GM12878 (cell line): Measurements from ENCODE around the gene G6PC1. TPM values are rescaled to one million over a fixed set of nuclear protein-coding genes. Genes with fewer than 3 reads are reported as not detected.
"Not testable (repeated sequence)": the region's sequence is repeated elsewhere in the genome, so short reads cannot be mapped to it uniquely, and the experiment has no call there.

Experiments used
- ATAC-seq: fragments of 200-7000 bp; cut with Tn5 transposase; 3 replicates; pipeline ENCODE4 v1.9.1; 2020; ENCODE audit warnings: mild to moderate bottlenecking, moderate library complexity
- BruUV-seq: library from RNA; stranded (reverse); fragments of 400-500 nt; replicated peaks from 2 replicates; lab custom pipeline; 2021; lab: Mats Ljungman, UMichigan
- CTCF ChIA-PET: fragments of 300-600 bp; sonication (Branson Sonifier 250); formaldehyde crosslinking; extraction: SDS; loops from one replicate; lab custom pipeline; 2021; ENCODE audit warnings: inconsistent platforms; lab: Yijun Ruan, JAX
- POLR2A ChIA-PET: fragments of 350-600 bp; formaldehyde crosslinking; extraction: SDS; loops from one replicate; lab custom pipeline; 2021; ENCODE audit warnings: inconsistent platforms; lab: Charles Lee
- RAD21 ChIA-PET: fragments of 300-600 bp; sonication (Branson Sonifier 250); formaldehyde crosslinking; loops from one replicate; lab custom pipeline; 2023; ENCODE audit warnings: antibody characterized with exemption; ENCODE audit not compliant: unreplicated experiment; lab: Charles Lee
- SMC1A ChIA-PET: fragments of 300-600 bp; sonication (Branson Sonifier 250); formaldehyde crosslinking; loops from one replicate; lab custom pipeline; 2023; ENCODE audit not compliant: unreplicated experiment, uncharacterized antibody; lab: Charles Lee
- DNase-seq: peaks from one replicate; pipeline ENCODE4 v3.0.0-alpha.2; 2011; ENCODE audit warnings: low read depth, low spot score
- FAIRE-seq: peaks from 3 replicates; lab custom pipeline; 2011; peaks lifted over from hg19 to GRCh38; lab: Jason Lieb, UNC
- H2AFZ ChIP-seq: 2 replicates; pipeline ENCODE4 v1.6.0; 2011; ENCODE audit warnings: low read depth, low read length, control low read depth; ENCODE audit not compliant: control insufficient read depth
- H3K27ac ChIP-seq: 2 replicates; pipeline ENCODE4 v1.5.1; 2011; ENCODE audit warnings: control low read depth; ENCODE audit not compliant: control insufficient read depth, insufficient read depth
- H3K27me3 ChIP-seq, 2 experiments: replicated peaks in 1 of 2; 2 replicates each; pipeline versions ENCODE4 v1.6.0 to v1.6.1; 2011; ENCODE audit warnings: low read length in 1 of 2; ENCODE audit not compliant: control insufficient read depth in 2 of 2, insufficient read depth in 2 of 2
- H3K36me3 ChIP-seq, 2 experiments: 2 replicates each; pipeline ENCODE4 v1.5.1; 2011; ENCODE audit warnings: low read length in 1 of 2; ENCODE audit not compliant: control insufficient read depth in 2 of 2, insufficient read depth in 2 of 2
- H3K4me1 ChIP-seq: 2 replicates; pipeline ENCODE4 v1.6.1; 2011; ENCODE audit warnings: mild to moderate bottlenecking, low read length, moderate library complexity, mixed read lengths; ENCODE audit not compliant: control insufficient read depth, insufficient read depth
- H3K4me2 ChIP-seq: 2 replicates; pipeline ENCODE4 v1.6.0; 2011; ENCODE audit warnings: control low read depth; ENCODE audit not compliant: control insufficient read depth, insufficient read depth
- H3K4me3 ChIP-seq: fragments of 200-600 bp; sonication (generic); 2 replicates; pipeline ENCODE4 v1.5.1; 2016
- H3K79me2 ChIP-seq: 2 replicates; pipeline ENCODE4 v1.6.0; 2011; ENCODE audit warnings: low read length; ENCODE audit not compliant: control insufficient read depth, insufficient read depth
- H3K9ac ChIP-seq: 2 replicates; pipeline ENCODE4 v1.8.0; 2011; ENCODE audit warnings: low read length, control low read depth, mixed read lengths; ENCODE audit not compliant: control insufficient read depth, insufficient read depth
- H3K9me3 ChIP-seq: replicated peaks from 3 replicates; pipeline ENCODE4 v1.5.1; 2011; ENCODE audit warnings: mild to moderate bottlenecking, low read length; ENCODE audit not compliant: control insufficient read depth, insufficient read depth
- H4K20me1 ChIP-seq: 2 replicates; pipeline ENCODE4 v1.6.0; 2011; ENCODE audit not compliant: control insufficient read depth, insufficient read depth
- BCL3 ChIP-seq: IDR thresholded peaks from 2 replicates; pipeline ENCODE4 v1.6.1; 2011; ENCODE audit warnings: borderline replicate concordance, low read depth, mild to moderate bottlenecking, moderate library complexity, low read length; ENCODE audit not compliant: insufficient read depth, poor library complexity, severe bottlenecking
- FOS ChIP-seq: IDR thresholded peaks from 3 replicates; pipeline ENCODE4 v1.6.1; 2011; ENCODE audit warnings: borderline replicate concordance; ENCODE audit not compliant: insufficient read length; ENCODE audit errors: extremely low read depth
- MEF2B ChIP-seq: fragments of 450-650 bp; IDR thresholded peaks from 2 replicates; pipeline ENCODE4 v1.6.1; 2018; ENCODE audit warnings: mild to moderate bottlenecking, moderate library complexity; ENCODE audit not compliant: partially characterized antibody, poor library complexity, severe bottlenecking
- PML ChIP-seq: IDR thresholded peaks from 2 replicates; pipeline ENCODE4 v1.6.1; 2012; ENCODE audit warnings: low read length, inconsistent platforms
- SREBF2 ChIP-seq: IDR thresholded peaks from 2 replicates; pipeline ENCODE4 v1.6.1; 2012; ENCODE audit warnings: mild to moderate bottlenecking, low read length
- ZNF24 ChIP-seq: fragments of 450-650 bp; IDR thresholded peaks from 2 replicates; pipeline ENCODE4 v1.6.1; 2017; ENCODE audit warnings: antibody characterized with exemption, mild to moderate bottlenecking
- WGBS: methylation state at CpG from one replicate; pipeline ENCODE4 v1.1.6; 2016; ENCODE audit warnings: low lambda C conversion rate; ENCODE audit not compliant: insufficient replicate concordance, insufficient coverage; ENCODE audit errors: missing lambda C conversion rate; 5-methylcytosine and 5-hydroxymethylcytosine counted together
- in situ Hi-C: fragments of 300-500 bp; cut with MboI; formaldehyde crosslinking; loops from 9 replicates; pipeline ENCODE4 v1.14.3; 2018; ENCODE audit warnings: mixed read lengths
- intact Hi-C: fragments of 100-400 bp; cut with micrococcal nuclease; formaldehyde crosslinking; loops from one replicate; pipeline ENCODE4 v1.14.2; 2022; ENCODE audit not compliant: unreplicated experiment
- polyA plus RNA-seq, 11 experiments: library from polyadenylated mRNA; depleted of rRNA in 4 of 11; unstranded in 6 of 11; stranded (reverse) in 5 of 11; fragments of >200 nt; fragmentation: Nextera tagmentation in 4 of 11; fragmentation: Illumina TruSeq in 1 of 11; extraction: Ambion mirVana in 4 of 11; extraction: Trizol in 1 of 11; gene quantifications; 1 replicate in 1 of 11; 2 replicates in 10 of 11; pipeline versions ENCODE4 v1.2.1 to v1.2.3, GENCODE V29; 2011 to 2016; ENCODE audit warnings: inconsistent platforms in 2 of 11, missing spikeins in 2 of 11, low read depth in 1 of 11
- total RNA-seq, 4 experiments: library from RNA; depleted of rRNA in 3 of 4; stranded (reverse); fragments of >200 nt in 3 of 4; fragmentation: Illumina TruSeq in 1 of 4; extraction: Trizol in 1 of 4; gene quantifications; 2 replicates each; pipeline versions ENCODE4 v1.2.1 to v1.2.3, GENCODE V29; 2013 to 2021

G6PC1 gene
- total and polyA plus RNA-seq, 10 of the 15 experiments (the other 5 are each of a cell fraction or from before 2014, with no cell fraction given), result not detected

- H3K4me3 ChIP-seq, H3K27me3 ChIP-seq, RAD21 ChIA-PET, H3K4me1 ChIP-seq, H3K27ac ChIP-seq, intact Hi-C loops, H4K20me1 ChIP-seq, H2AFZ ChIP-seq, H3K9ac ChIP-seq, ATAC-seq, SMC1A ChIA-PET, BruUV-seq, FAIRE-seq, H3K9me3 ChIP-seq, H3K4me2 ChIP-seq, DNase-seq, H3K79me2 ChIP-seq, H3K36me3 ChIP-seq, in situ Hi-C loops, POLR2A ChIA-PET: not testable (repeated sequence)
- CTCF ChIA-PET, result interaction anchor here (6.7 kb wide), 1 partner anchor 13 kb away, joined by 40 read pairs; no protein-coding TSS in a partner anchor
- TF ChIP-seq ZNF24, result peak; percentile 86
- 44% methylated on average over 4 of the region's 4 CpGs for WGBS
Measured at GRCh38 chr17:42916388-42917235, 16.0 kb downstream of the G6PC1 start.

GRCh38 chr17:42917236-42917603 lies 16.6 kb downstream of the G6PC1 start:
- FAIRE-seq (no peak), ATAC-seq (no peak), DNase-seq (no peak)
- ChIA-PET CTCF (interaction anchor here (6.7 kb wide), 1 partner anchor 13 kb away, joined by 40 read pairs; no protein-coding TSS in a partner anchor), RAD21 (no interaction called here), POLR2A (no interaction called here), SMC1A (no interaction called here)
- BruUV-seq, result no TSS peak
- H4K20me1 ChIP-seq, result no peaks in the 10 kb centered on the region
- no peaks in the 10 kb centered on the region for H3K4me1 ChIP-seq
- TF ChIP-seq FOS, result no peak
- no peak for TF ChIP-seq BCL3
- TF ChIP-seq PML, result no peak
- no peak for TF ChIP-seq SREBF2
- no peak for TF ChIP-seq MEF2B
- H3K36me3 ChIP-seq, result no peaks in the 10 kb centered on the region
- no peak overlapping the region for H3K9ac ChIP-seq
- in situ Hi-C loops, result no loop called here
- no peak overlapping the region for H3K27ac ChIP-seq
- no peak overlapping the region for H3K4me2 ChIP-seq
- intact Hi-C loops, result no loop called here
- no peaks in the 10 kb centered on the region for H3K9me3 ChIP-seq
- WGBS, result 66% methylated on average over 8 of the region's 8 CpGs
- no peak overlapping the region for H3K4me3 ChIP-seq
- H3K79me2 ChIP-seq, result no peaks in the 10 kb centered on the region
- H2AFZ ChIP-seq, result no peak overlapping the region
- no peaks in the 10 kb centered on the region; a peak in 1 of 4 replicates for H3K27me3 ChIP-seq
